ENCODE data around the gene NFATC4.
"Not testable (repeated sequence)": the region's sequence is repeated elsewhere in the genome, so short reads cannot be mapped to it uniquely, and the experiment has no call there.

NFATC4 gene

GRCh38 chr14:24366721-24367513 lies 1.1 kb upstream of the NFATC4 start:
- peak overlapping the region; percentile 76 for H3K4me3 ChIP-seq (ENCODE audit: low read length)
- no peak for TF ChIP-seq CTCF (conservative IDR thresholded peaks at IDR 0.05; ENCODE audit: low read depth, low read length)
- DNase-seq (ENCODE audit: low read depth) = peak; percentile 83

GRCh38 chr14:24368212-24368561 lies 203 bp downstream of the NFATC4 start:
- peak overlapping the region; percentile 76 for H3K4me3 ChIP-seq (ENCODE audit: low read length)
- no peak for TF ChIP-seq CTCF (conservative IDR thresholded peaks at IDR 0.05; ENCODE audit: low read depth, low read length)
- DNase-seq (ENCODE audit: low read depth) = no peak

- TF ChIP-seq CTCF (conservative IDR thresholded peaks at IDR 0.05; ENCODE audit: low read depth, low read length) = no peak
- DNase-seq (ENCODE audit: low read depth) = no peak
- H3K4me3 ChIP-seq (ENCODE audit: low read length) = peak overlapping the region; percentile 76
Observed at GRCh38 chr14:24368562-24369252, 723 bp downstream of the NFATC4 start.

DNA sequence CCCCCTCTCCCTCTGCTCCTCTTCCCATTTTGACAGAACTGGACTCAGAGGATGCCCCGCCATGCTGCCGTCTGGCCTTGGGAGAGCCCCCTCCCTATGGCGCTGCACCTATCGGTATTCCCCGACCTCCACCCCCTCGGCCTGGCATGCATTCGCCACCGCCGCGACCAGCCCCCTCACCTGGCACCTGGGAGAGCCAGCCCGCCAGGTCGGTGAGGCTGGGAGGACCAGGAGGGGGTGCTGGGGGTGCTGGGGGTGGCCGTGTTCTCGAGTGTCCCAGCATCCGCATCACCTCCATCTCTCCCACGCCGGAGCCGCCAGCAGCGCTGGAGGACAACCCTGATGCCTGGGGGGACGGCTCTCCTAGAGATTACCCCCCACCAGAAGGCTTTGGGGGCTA lies 1.5 kb downstream of the NFATC4 start:
- H3K4me3 ChIP-seq (ENCODE audit: low read length) = peak overlapping the region; percentile 76

GRCh38 chr14:24369907-24370687 lies 2.1 kb downstream of the NFATC4 start:
- H3K4me3 ChIP-seq (ENCODE audit: low read length) = no peak overlapping the region
- DNase-seq (ENCODE audit: low read depth) = no peak
- no peak for TF ChIP-seq CTCF (conservative IDR thresholded peaks at IDR 0.05; ENCODE audit: low read depth, low read length)

More for the DNA sequence above, 1.5 kb downstream of the NFATC4 start:
- no peak for DNase-seq (ENCODE audit: low read depth)
- no peak for TF ChIP-seq CTCF (conservative IDR thresholded peaks at IDR 0.05; ENCODE audit: low read depth, low read length)

DNA sequence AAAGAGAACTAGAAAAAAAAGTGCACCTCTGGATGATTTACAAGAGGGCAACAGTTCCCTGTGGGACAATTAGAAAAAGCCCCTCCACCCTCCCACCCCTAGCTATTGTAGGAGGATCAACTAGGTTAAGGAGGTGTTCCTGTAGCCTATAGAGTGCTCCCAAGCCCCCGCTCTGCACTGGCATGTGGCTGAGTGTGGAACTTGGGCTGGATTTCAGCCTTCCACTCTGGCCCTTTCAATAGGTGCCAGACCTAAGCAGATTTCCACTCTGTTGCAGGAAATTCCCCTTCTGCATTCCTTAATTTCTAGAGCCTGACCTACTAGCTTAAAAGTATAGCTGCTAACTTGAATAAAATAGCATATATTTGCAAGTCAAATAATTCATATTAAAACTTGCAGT lies 2.8 kb downstream of the NFATC4 start:
- no peak for TF ChIP-seq CTCF (conservative IDR thresholded peaks at IDR 0.05; ENCODE audit: low read depth, low read length)
- no peak for DNase-seq (ENCODE audit: low read depth)
- H3K4me3 ChIP-seq (ENCODE audit: low read length) = no peak overlapping the region

DNA sequence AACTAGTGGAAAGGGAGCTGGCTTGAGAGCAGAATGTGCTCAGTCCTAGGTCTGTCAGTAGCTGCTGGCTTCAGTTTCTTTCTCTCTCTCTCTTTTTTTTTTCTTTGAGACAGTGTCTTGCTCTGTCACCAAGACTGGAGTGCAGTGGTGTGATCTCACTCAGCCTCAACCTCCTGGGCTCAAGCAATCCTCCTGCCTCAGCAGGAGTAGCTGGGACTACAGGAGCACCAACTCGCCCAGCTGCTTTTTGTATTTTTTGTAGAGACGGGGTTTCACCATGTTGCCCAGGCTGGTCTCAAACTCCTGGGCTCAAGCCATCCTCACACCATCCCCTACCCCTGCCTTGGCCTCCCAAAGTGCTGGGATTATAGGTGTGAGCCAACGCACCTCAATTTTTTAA lies 3.6 kb downstream of the NFATC4 start:
- DNase-seq (ENCODE audit: low read depth); H3K4me3 ChIP-seq (ENCODE audit: low read length): not testable (repeated sequence)
